Nephron (organoid): Measurements from ENCODE around the gene GBA3.

Experiments
- H3K27ac Mint-ChIP-seq, 3 experiments: 2 replicates each; pipeline ENCODE4 v1.8.0; 2020; ENCODE audit warnings: mixed read lengths in 3 of 3, mild to moderate bottlenecking in 2 of 3, moderate library complexity in 1 of 3
- H3K27me3 Mint-ChIP-seq: 2 replicates; pipeline ENCODE4 v1.8.0; 2021; ENCODE audit warnings: low read depth, mild to moderate bottlenecking, moderate library complexity, mixed read lengths
- H3K36me3 Mint-ChIP-seq: 2 replicates; pipeline ENCODE4 v1.8.0; 2020; ENCODE audit warnings: low read depth, mixed read lengths
- H3K4me1 Mint-ChIP-seq: 2 replicates; pipeline ENCODE4 v1.8.0; 2020; ENCODE audit warnings: mixed read lengths
- H3K4me3 Mint-ChIP-seq, 3 experiments: 2 replicates each; pipeline ENCODE4 v1.8.0; 2020; ENCODE audit warnings: mild to moderate bottlenecking in 3 of 3, mixed read lengths in 3 of 3, moderate library complexity in 2 of 3
- H3K9me3 Mint-ChIP-seq: 2 replicates; pipeline ENCODE4 v1.8.0; 2020; ENCODE audit warnings: mixed read lengths
- TF ChIP-seq, protein P1 (sequence below), 3 experiments: fragments of 200-600 bp; sonication (generic); IDR thresholded peaks; one replicate each; pipeline ENCODE4 v1.5.0; 2021; ENCODE audit warnings: antibody characterized with exemption in 3 of 3; ENCODE audit not compliant: unreplicated experiment in 3 of 3

Gene GBA3

GRCh38 chr4:22680065-22680642 is 12.6 kb upstream of the GBA3 start:
- Mint-ChIP-seq H3K4me3 (no peak overlapping the region), H3K36me3 (no peaks in the 10 kb centered on the region), H3K27me3 (peaks cover 3% of the 10 kb centered on the region), H3K9me3 (no peaks in the 10 kb centered on the region), H3K27ac (peak overlapping the region; percentile 41 to 92 (median 53)), H3K4me1 (peaks cover 60% of the 10 kb centered on the region)
- TF ChIP-seq, protein P1, sequence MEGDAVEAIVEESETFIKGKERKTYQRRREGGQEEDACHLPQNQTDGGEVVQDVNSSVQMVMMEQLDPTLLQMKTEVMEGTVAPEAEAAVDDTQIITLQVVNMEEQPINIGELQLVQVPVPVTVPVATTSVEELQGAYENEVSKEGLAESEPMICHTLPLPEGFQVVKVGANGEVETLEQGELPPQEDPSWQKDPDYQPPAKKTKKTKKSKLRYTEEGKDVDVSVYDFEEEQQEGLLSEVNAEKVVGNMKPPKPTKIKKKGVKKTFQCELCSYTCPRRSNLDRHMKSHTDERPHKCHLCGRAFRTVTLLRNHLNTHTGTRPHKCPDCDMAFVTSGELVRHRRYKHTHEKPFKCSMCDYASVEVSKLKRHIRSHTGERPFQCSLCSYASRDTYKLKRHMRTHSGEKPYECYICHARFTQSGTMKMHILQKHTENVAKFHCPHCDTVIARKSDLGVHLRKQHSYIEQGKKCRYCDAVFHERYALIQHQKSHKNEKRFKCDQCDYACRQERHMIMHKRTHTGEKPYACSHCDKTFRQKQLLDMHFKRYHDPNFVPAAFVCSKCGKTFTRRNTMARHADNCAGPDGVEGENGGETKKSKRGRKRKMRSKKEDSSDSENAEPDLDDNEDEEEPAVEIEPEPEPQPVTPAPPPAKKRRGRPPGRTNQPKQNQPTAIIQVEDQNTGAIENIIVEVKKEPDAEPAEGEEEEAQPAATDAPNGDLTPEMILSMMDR (IDR thresholded peaks at IDR 0.05; ENCODE audit: unreplicated experiment in 3 of 3), result no peak

- TF ChIP-seq, protein P1 (IDR thresholded peaks at IDR 0.05; ENCODE audit: unreplicated experiment in 3 of 3), result no peak
- Mint-ChIP-seq H3K36me3 (no peaks in the 10 kb centered on the region), H3K9me3 (no peaks in the 10 kb centered on the region), H3K27ac (no peak overlapping the region), H3K4me1 (peaks cover 63% of the 10 kb centered on the region), H3K4me3 (no peak overlapping the region), H3K27me3 (peaks cover 4% of the 10 kb centered on the region)
These were observed 9.0 kb upstream of the GBA3 start for GRCh38 chr4:22683726-22684125.

- Mint-ChIP-seq H3K36me3 (no peaks in the 10 kb centered on the region), H3K4me1 (peaks cover 40% of the 10 kb centered on the region), H3K27ac (peak overlapping the region in 2 of 3 experiments; percentile 22 to 54), H3K27me3 (peaks cover 4% of the 10 kb centered on the region), H3K4me3 (peak overlapping the region in 1 of 3 experiments; percentile 3), H3K9me3 (no peaks in the 10 kb centered on the region)
- TF ChIP-seq, protein P1 (IDR thresholded peaks at IDR 0.05; ENCODE audit: unreplicated experiment in 3 of 3), result no peak
These were observed 6.6 kb upstream of the GBA3 start for GRCh38 chr4:22686141-22686540.

- H3K4me3 Mint-ChIP-seq, result no peak overlapping the region
- H3K36me3 Mint-ChIP-seq, result no peaks in the 10 kb centered on the region
- H3K4me1 Mint-ChIP-seq, result peaks cover 26% of the 10 kb centered on the region
- H3K27ac Mint-ChIP-seq, result no peak overlapping the region
- TF ChIP-seq, protein P1 (IDR thresholded peaks at IDR 0.05; ENCODE audit: unreplicated experiment in 3 of 3), result no peak
- no peaks in the 10 kb centered on the region for H3K9me3 Mint-ChIP-seq
- peaks cover 11% of the 10 kb centered on the region for H3K27me3 Mint-ChIP-seq
These were observed 4.5 kb upstream of the GBA3 start for GRCh38 chr4:22688236-22688635.

DNA sequence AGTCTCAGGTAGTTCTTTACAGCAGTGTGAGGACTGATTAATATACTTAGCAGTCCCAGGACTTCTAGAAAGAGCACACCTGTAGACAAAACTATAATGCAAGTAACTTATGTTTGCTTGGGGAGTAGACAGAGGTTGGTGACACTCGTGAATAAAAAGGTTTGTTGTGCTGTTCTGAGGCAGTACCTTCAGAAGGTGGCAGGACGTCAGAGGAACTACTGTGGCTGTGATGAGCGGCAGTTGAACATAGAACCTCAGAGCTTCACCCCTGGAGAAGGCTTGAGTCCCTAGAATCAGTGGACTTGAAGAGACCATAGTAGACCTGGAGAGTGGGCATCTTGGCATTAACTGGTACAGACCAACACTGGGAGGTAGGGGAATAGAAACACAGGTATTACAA is 3.3 kb upstream of the GBA3 start:
- TF ChIP-seq, protein P1 (IDR thresholded peaks at IDR 0.05; ENCODE audit: unreplicated experiment in 3 of 3), result no peak
- no peaks in the 10 kb centered on the region for H3K9me3 Mint-ChIP-seq
- H3K36me3 Mint-ChIP-seq, result no peaks in the 10 kb centered on the region
- H3K27me3 Mint-ChIP-seq, result peaks cover 18% of the 10 kb centered on the region
- peaks cover 25% of the 10 kb centered on the region for H3K4me1 Mint-ChIP-seq
- no peak overlapping the region for H3K4me3 Mint-ChIP-seq
- no peak overlapping the region for H3K27ac Mint-ChIP-seq

DNA sequence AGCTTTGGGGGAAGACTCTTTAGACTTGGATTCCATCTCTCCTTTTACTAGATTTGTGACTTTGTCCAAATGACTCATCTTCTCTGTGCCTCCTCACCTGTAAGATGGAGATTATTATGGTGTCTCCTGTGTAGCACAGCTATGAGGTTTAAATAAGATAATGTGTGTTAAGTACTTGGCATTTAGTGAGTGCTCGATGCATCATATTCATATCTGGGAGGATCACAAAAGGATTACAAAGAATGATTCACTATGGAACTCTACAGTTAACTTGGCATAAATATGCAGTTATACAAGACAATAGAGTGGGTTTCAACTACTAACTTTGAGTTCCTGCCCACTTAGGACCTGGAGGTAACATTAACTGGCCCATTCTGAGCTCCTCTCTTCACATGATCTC is 2.3 kb downstream of the GBA3 start:
- no peaks in the 10 kb centered on the region for H3K9me3 Mint-ChIP-seq
- H3K4me1 Mint-ChIP-seq, result peaks cover 7% of the 10 kb centered on the region
- TF ChIP-seq, protein P1 (IDR thresholded peaks at IDR 0.05; ENCODE audit: unreplicated experiment in 3 of 3), result no peak
- no peaks in the 10 kb centered on the region for H3K36me3 Mint-ChIP-seq
- peak overlapping the region in 2 of 3 experiments; percentile 83 to 91 for H3K27ac Mint-ChIP-seq
- H3K4me3 Mint-ChIP-seq, result no peak overlapping the region
- peaks cover 15% of the 10 kb centered on the region for H3K27me3 Mint-ChIP-seq
